ENCODE data around the gene ASTE1.

The ASTE1 gene

DNA sequence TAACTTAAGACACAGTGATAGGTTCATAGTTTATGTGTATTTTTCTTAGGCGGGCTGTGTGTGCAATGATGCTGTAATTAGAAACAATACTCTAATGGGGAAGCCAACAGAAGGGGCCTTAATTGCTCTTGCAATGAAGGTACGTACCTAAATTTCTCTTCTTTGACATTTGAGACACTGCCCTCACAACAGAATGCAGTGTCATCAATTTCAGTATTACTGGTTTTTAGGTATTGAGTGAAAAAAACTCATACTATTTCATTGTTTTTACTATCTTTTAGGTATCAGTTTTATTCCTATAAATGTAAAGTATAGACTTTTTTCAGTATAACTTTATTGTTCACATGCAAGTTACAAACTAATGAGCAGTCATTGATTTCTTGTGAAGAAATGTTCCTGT is 59.3 kb downstream of the ASTE1 start:
- Histone ChIP-seq H3K9me3 (ENCODE audit: control insufficient read depth, low read length) (no peaks in the 10 kb centered on the region), H3K23ac (ENCODE audit: low read length in 2 of 2) (no peak overlapping the region), H3K4me1 (ENCODE audit: control insufficient read depth, insufficient read depth, low read depth, low read length) (no peaks in the 10 kb centered on the region), H3K4me2 (ENCODE audit: low read length, poor library complexity, severe bottlenecking) (no peak overlapping the region), H3K9ac (ENCODE audit: low read length) (no peak overlapping the region), H2BK120ac (ENCODE audit: low read depth, low read length) (no peak overlapping the region), H3K4ac (ENCODE audit: low read depth in 1 of 2, low read length in 2 of 2) (no peak overlapping the region), H3K18ac (ENCODE audit: low read depth in 1 of 2, low read length in 2 of 2) (no peak overlapping the region), H2BK5ac (ENCODE audit: low read depth, low read length, poor library complexity, severe bottlenecking) (no peak overlapping the region), H3K14ac (ENCODE audit: low read length in 2 of 2) (no peak overlapping the region), H3K79me1 (replicated peaks; ENCODE audit: low read length, poor library complexity, severe bottlenecking) (peaks cover 2% of the 10 kb centered on the region), H2AK5ac (ENCODE audit: low read length, severe bottlenecking) (no peak overlapping the region), H2BK15ac (ENCODE audit: low read depth, poor library complexity, severe bottlenecking) (no peak overlapping the region), H2BK12ac (ENCODE audit: low read length in 2 of 2) (no peak overlapping the region), H3K27me3 (ENCODE audit: control insufficient read depth in 1 of 2, insufficient read depth in 1 of 2, low read length in 2 of 2) (no peaks in the 10 kb centered on the region), H3K4me3 (ENCODE audit: insufficient read depth in 1 of 2, low read depth in 1 of 2, low read length in 2 of 2) (no peak overlapping the region), H4K91ac (ENCODE audit: low read length) (no peak overlapping the region), H3K36me3 (ENCODE audit: control insufficient read depth in 1 of 2, insufficient read depth in 2 of 2, low read depth in 1 of 2, low read length in 2 of 2) (peaks cover 11 to 74% of the 10 kb centered on the region in 2 experiments), H4K8ac (ENCODE audit: low read length) (no peak overlapping the region), H2AFZ (ENCODE audit: low read depth, low read length) (no peak overlapping the region), H3K27ac (ENCODE audit: low read length, poor library complexity, severe bottlenecking) (no peak overlapping the region)
- 100% methylated on average over 1 of the region's 2 CpGs for WGBS
- no peak for DNase-seq

DNA sequence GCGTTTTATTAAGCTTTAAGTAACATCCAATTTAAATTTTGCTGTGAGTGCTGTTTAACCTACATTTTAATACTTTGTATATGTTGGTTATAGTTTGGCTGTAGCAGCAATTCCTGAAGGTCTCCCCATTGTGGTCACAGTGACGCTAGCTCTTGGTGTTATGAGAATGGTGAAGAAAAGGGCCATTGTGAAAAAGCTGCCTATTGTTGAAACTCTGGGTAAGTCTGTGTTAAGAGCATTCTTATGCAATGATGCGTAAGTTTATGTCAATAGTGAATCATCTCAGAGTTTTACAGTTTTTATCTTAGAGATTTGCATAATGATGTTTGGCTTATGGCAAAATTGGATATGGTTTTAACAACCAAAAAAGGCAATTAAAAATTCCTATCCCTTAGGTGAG is 62.7 kb downstream of the ASTE1 start:
- Histone ChIP-seq H3K4me1 (ENCODE audit: control insufficient read depth, insufficient read depth, low read depth, low read length) (peaks cover 1% of the 10 kb centered on the region), H3K4me2 (ENCODE audit: low read length, poor library complexity, severe bottlenecking) (no peak overlapping the region), H3K4ac (ENCODE audit: low read depth in 1 of 2, low read length in 2 of 2) (no peak overlapping the region), H3K9me3 (ENCODE audit: control insufficient read depth, low read length) (no peaks in the 10 kb centered on the region), H2BK15ac (ENCODE audit: low read depth, poor library complexity, severe bottlenecking) (no peak overlapping the region), H2BK120ac (ENCODE audit: low read depth, low read length) (no peak overlapping the region), H2BK12ac (ENCODE audit: low read length in 2 of 2) (no peak overlapping the region), H4K8ac (ENCODE audit: low read length) (no peak overlapping the region), H2BK5ac (ENCODE audit: low read depth, low read length, poor library complexity, severe bottlenecking) (no peak overlapping the region), H3K23ac (ENCODE audit: low read length in 2 of 2) (no peak overlapping the region), H3K14ac (ENCODE audit: low read length in 2 of 2) (no peak overlapping the region), H3K9ac (ENCODE audit: low read length) (peak overlapping the region; percentile 36), H3K18ac (ENCODE audit: low read depth in 1 of 2, low read length in 2 of 2) (no peak overlapping the region), H3K36me3 (ENCODE audit: control insufficient read depth in 1 of 2, insufficient read depth in 2 of 2, low read depth in 1 of 2, low read length in 2 of 2) (peaks cover 3 to 82% of the 10 kb centered on the region in 2 experiments), H3K27me3 (ENCODE audit: control insufficient read depth in 1 of 2, insufficient read depth in 1 of 2, low read length in 2 of 2) (no peaks in the 10 kb centered on the region), H2AK5ac (ENCODE audit: low read length, severe bottlenecking) (no peak overlapping the region), H3K4me3 (ENCODE audit: insufficient read depth in 1 of 2, low read depth in 1 of 2, low read length in 2 of 2) (no peak overlapping the region), H3K27ac (ENCODE audit: low read length, poor library complexity, severe bottlenecking) (no peak overlapping the region), H3K79me1 (replicated peaks; ENCODE audit: low read length, poor library complexity, severe bottlenecking) (peaks cover 2% of the 10 kb centered on the region), H4K91ac (ENCODE audit: low read length) (no peak overlapping the region), H2AFZ (ENCODE audit: low read depth, low read length) (no peak overlapping the region)
- peak; percentile 90 for DNase-seq
- WGBS: 11% methylated on average over 2 of the region's 3 CpGs

Measured in mesenchymal stem cell (in vitro differentiated cells and primary cell).